Measurements from ENCODE around the gene NXN.

DNA sequence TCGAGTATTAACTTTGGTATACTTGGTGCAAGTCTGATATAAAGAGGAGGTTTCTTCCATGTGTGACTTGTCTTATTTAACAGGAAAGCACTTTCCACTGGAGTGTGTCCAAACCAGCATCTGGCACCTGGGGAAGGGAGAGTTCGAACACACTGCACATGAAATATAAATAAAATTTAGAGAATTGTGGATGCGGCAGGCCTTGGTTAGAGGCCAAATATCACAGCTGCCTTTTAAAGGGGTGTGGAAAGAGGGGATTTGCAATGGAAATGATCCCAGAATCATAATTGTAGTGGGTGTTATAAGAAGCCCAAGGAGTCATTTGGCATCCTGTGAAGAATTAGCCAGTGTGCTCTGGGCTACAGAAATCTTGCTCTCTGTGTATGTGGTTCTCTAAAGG, 4.3 kb upstream of the NXN start:
- TF ChIP-seq, protein P1, sequence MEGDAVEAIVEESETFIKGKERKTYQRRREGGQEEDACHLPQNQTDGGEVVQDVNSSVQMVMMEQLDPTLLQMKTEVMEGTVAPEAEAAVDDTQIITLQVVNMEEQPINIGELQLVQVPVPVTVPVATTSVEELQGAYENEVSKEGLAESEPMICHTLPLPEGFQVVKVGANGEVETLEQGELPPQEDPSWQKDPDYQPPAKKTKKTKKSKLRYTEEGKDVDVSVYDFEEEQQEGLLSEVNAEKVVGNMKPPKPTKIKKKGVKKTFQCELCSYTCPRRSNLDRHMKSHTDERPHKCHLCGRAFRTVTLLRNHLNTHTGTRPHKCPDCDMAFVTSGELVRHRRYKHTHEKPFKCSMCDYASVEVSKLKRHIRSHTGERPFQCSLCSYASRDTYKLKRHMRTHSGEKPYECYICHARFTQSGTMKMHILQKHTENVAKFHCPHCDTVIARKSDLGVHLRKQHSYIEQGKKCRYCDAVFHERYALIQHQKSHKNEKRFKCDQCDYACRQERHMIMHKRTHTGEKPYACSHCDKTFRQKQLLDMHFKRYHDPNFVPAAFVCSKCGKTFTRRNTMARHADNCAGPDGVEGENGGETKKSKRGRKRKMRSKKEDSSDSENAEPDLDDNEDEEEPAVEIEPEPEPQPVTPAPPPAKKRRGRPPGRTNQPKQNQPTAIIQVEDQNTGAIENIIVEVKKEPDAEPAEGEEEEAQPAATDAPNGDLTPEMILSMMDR (conservative IDR thresholded peaks at IDR 0.05): no peak
- no peak for TF ChIP-seq ZFX (IDR thresholded peaks at IDR 0.05)

All from C4-2B (cell line).